Left ventricle myocardium inferior (tissue), 1 donor: Measurements from ENCODE around the gene SETBP1. TPM values are rescaled to one million over a fixed set of nuclear protein-coding genes. Genes with fewer than 3 reads are reported as not detected.

Experiments used
- DNase-seq: peaks from one replicate; pipeline ENCODE4 v3.0.0-alpha.2; 2020
- H3K27ac ChIP-seq: fragments of 200-600 bp; replicated peaks from 2 replicates; pipeline ENCODE4 v1.8.0; 2021
- H3K27me3 ChIP-seq: fragments of 200-600 bp; 2 replicates; pipeline ENCODE4 v1.8.0; 2021; ENCODE audit warnings: low read depth
- H3K36me3 ChIP-seq: fragments of 200-600 bp; 2 replicates; pipeline ENCODE4 v1.8.0; 2021
- H3K4me1 ChIP-seq: fragments of 200-600 bp; 2 replicates; pipeline ENCODE4 v1.8.0; 2021
- H3K4me3 ChIP-seq: fragments of 200-600 bp; 2 replicates; pipeline ENCODE4 v1.8.0; 2021; ENCODE audit warnings: mild to moderate bottlenecking, moderate library complexity
- H3K9me3 ChIP-seq: fragments of 200-600 bp; replicated peaks from 2 replicates; pipeline ENCODE4 v1.8.0; 2021
- CTCF ChIP-seq: fragments of 200-600 bp; IDR thresholded peaks from 2 replicates; pipeline ENCODE4 v1.8.0; 2021; ENCODE audit warnings: antibody characterized with exemption, mild to moderate bottlenecking, borderline replicate concordance
- intact Hi-C: fragments of 100-400 bp; cut with micrococcal nuclease; formaldehyde crosslinking; loops from one replicate; pipeline ENCODE4 v1.11.0; 2022
- total RNA-seq: library from RNA; stranded (reverse); fragmentation: NEBNext Ultra II Directional; extraction: Animal tissue kit (Norgen Biotek cat#: 25700); gene quantifications from one replicate; pipeline ENCODE4 v1.2.1, GENCODE V29; 2021
- donor health status: DM: no; HTN: yes; CAD: no; lungs with severe emphysema.

Gene SETBP1
- total RNA-seq, 1 donor from 2014 or later: 10.3 TPM

- Histone ChIP-seq H3K9me3 (no peaks in the 10 kb centered on the region), H3K36me3 (no peaks in the 10 kb centered on the region), H3K27ac (peak overlapping the region; percentile 41), H3K4me3 (no peak overlapping the region), H3K27me3 (no peaks in the 10 kb centered on the region), H3K4me1 (peaks cover 44% of the 10 kb centered on the region)
- no peak for TF ChIP-seq CTCF
- intact Hi-C loops: no loop called here
- no peak for DNase-seq
These were observed 101.9 kb downstream of the SETBP1 start for GRCh38 chr18:44782617-44783016.

DNA sequence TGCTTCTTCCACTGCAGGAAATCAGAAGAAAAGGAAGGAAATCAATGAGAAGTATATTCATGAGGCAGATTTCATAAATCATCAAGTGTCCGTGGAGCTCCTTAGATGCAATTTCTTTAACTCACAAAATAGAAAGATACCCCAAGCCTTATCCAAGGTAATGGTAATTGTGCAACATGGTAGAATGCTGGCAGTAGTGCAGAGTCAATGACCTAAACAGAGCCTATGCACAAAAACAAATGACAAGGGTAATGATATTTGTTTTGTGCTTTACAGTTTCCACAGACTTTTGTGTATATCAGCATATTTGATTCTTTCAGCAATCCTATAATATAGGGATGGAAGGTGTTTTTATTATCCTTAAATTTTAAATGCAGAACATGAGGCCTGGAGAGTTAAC, 102.7 kb downstream of the SETBP1 start:
- H3K27me3 ChIP-seq: no peaks in the 10 kb centered on the region
- intact Hi-C loops: no loop called here
- no peak for TF ChIP-seq CTCF
- H3K4me3 ChIP-seq: no peak overlapping the region
- no peaks in the 10 kb centered on the region for H3K36me3 ChIP-seq
- H3K27ac ChIP-seq: no peak overlapping the region
- no peak for DNase-seq
- H3K9me3 ChIP-seq: no peaks in the 10 kb centered on the region
- H3K4me1 ChIP-seq: peaks cover 36% of the 10 kb centered on the region

DNA sequence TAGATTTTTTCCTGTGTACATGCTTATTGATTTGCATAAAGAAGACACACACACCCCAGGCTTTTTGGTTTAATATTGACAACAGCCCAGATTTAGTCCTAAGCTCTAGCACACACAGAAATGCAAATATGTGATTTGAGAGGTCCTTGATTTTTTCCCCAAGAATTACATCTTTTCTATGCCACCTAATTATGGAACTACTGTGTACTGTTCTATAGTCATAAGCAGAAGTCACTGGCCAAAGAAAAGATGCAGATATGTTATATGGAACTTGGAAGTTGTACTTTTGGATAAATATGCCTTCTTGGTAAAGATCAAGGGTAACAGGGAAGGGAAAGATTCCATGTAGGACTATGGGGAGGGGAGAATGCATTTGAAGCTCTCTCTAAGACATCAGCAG, 105.6 kb downstream of the SETBP1 start:
- H3K27ac ChIP-seq: no peak overlapping the region
- no peak overlapping the region for H3K4me3 ChIP-seq
- H3K27me3 ChIP-seq: no peaks in the 10 kb centered on the region
- no peaks in the 10 kb centered on the region for H3K36me3 ChIP-seq
- no peak for TF ChIP-seq CTCF
- H3K4me1 ChIP-seq: peaks cover 49% of the 10 kb centered on the region
- intact Hi-C loops: no loop called here
- no peak for DNase-seq
- H3K9me3 ChIP-seq: no peaks in the 10 kb centered on the region

GRCh38 chr18:44786688-44787087, 106.0 kb downstream of the SETBP1 start:
- DNase-seq: no peak
- Histone ChIP-seq H3K27ac (no peak overlapping the region), H3K36me3 (no peaks in the 10 kb centered on the region), H3K9me3 (no peaks in the 10 kb centered on the region), H3K27me3 (no peaks in the 10 kb centered on the region), H3K4me1 (peaks cover 49% of the 10 kb centered on the region), H3K4me3 (no peak overlapping the region)
- TF ChIP-seq CTCF: no peak
- intact Hi-C loops: no loop called here

DNA sequence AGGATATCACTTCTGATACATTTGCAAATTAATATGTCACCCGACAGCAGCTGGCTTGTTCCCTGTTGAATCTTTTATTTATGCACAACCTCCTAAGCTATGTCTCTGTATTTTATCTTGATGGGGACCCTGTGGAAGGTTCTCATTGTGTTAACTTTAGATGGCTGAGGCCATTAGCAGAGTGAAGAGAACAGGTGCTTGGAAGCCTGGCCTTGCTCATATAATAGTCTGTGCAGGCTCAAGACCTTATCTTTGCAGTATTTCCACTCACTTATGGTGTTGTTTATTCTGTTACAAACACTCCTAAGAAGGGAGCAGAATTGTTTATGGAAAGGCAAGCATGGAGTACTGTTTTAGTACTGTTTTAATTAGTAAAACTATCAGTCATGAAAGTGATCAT, 107.6 kb downstream of the SETBP1 start:
- Histone ChIP-seq H3K36me3 (no peaks in the 10 kb centered on the region), H3K4me3 (no peak overlapping the region), H3K27me3 (no peaks in the 10 kb centered on the region), H3K4me1 (peaks cover 49% of the 10 kb centered on the region), H3K9me3 (no peaks in the 10 kb centered on the region), H3K27ac (no peak overlapping the region)
- intact Hi-C loops: no loop called here
- no peak for DNase-seq
- no peak for TF ChIP-seq CTCF

DNA sequence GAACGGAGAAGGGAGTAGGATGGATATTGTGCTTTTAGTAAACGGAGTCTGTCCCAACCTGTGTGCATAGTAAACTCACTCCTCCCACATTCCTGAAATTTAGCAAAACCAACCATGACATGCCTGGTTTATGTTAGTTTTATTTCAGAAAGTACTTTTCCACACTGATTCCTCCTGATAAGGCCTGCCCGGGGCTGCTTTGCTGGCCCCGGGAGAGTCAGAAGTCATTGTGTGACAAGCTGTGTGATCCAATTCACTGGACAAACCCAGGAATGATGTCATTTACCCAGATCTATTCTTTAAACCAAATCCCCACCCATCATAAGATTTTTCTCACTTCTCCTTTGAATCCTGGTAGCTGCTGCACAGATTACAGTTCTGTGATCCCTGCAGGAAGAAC, 109.0 kb downstream of the SETBP1 start:
- H3K4me3 ChIP-seq: peak overlapping the region; percentile 5
- H3K27me3 ChIP-seq: no peaks in the 10 kb centered on the region
- intact Hi-C loops: no loop called here
- peaks cover 57% of the 10 kb centered on the region for H3K4me1 ChIP-seq
- H3K9me3 ChIP-seq: no peaks in the 10 kb centered on the region
- no peaks in the 10 kb centered on the region for H3K36me3 ChIP-seq
- H3K27ac ChIP-seq: peak overlapping the region; percentile 76
- DNase-seq: no peak
- TF ChIP-seq CTCF: no peak
